IMR-90 (cell line): ENCODE data around the gene ANKRD33B. TPM values are rescaled to one million over a fixed set of nuclear protein-coding genes. Genes with fewer than 3 reads are reported as not detected.

Experiments
- ATAC-seq: fragments of 200-7000 bp; cut with Tn5 transposase; 2 replicates; pipeline ENCODE4 v1.9.1; 2020; ENCODE audit warnings: low read depth, mild to moderate bottlenecking, moderate library complexity
- BruUV-seq: library from RNA; stranded (reverse); fragments of 400-500 nt; replicated peaks from 2 replicates; lab custom pipeline; 2021; lab: Mats Ljungman, UMichigan
- CTCF ChIA-PET: fragments of 300-600 bp; formaldehyde crosslinking; extraction: SDS; loops from one replicate; lab custom pipeline; 2021; ENCODE audit warnings: antibody characterized with exemption; lab: Yijun Ruan, JAX
- POLR2A ChIA-PET: fragments of 300-600 bp; sonication (Branson Sonifier 250); formaldehyde crosslinking; loops from one replicate; lab custom pipeline; 2022; ENCODE audit warnings: antibody characterized with exemption; ENCODE audit not compliant: unreplicated experiment; lab: Charles Lee
- DNase-seq: peaks from one replicate; pipeline ENCODE4 v3.0.0; 2013
- H2AFZ ChIP-seq: replicated peaks from 2 replicates; pipeline ENCODE3; 2013; ENCODE audit warnings: low read length, mild to moderate bottlenecking; ENCODE audit not compliant: poor library complexity
- H2AK5ac ChIP-seq: 2 replicates; pipeline ENCODE4 v1.6.1; 2013; ENCODE audit warnings: low read depth, low read length, inconsistent platforms
- H2AK9ac ChIP-seq: replicated peaks from 2 replicates; pipeline ENCODE3; 2013; ENCODE audit warnings: mild to moderate bottlenecking, low read depth, low read length, moderate library complexity; ENCODE audit not compliant: poor library complexity
- H2BK120ac ChIP-seq: 2 replicates; pipeline ENCODE4 v1.6.1; 2013; ENCODE audit warnings: low read depth, low read length, inconsistent platforms
- H2BK15ac ChIP-seq: 3 replicates; pipeline ENCODE4 v1.6.1; 2013; ENCODE audit warnings: low read depth, low read length, inconsistent platforms
- H2BK20ac ChIP-seq: 2 replicates; pipeline ENCODE4 v1.6.1; 2013; ENCODE audit warnings: low read depth, mild to moderate bottlenecking, inconsistent platforms, low read length, moderate library complexity
- H2BK5ac ChIP-seq: 2 replicates; pipeline ENCODE4 v1.6.1; 2013; ENCODE audit warnings: mild to moderate bottlenecking, low read depth, low read length, inconsistent platforms; ENCODE audit not compliant: poor library complexity, severe bottlenecking
- H3K14ac ChIP-seq: replicated peaks from 2 replicates; pipeline ENCODE4 v1.6.1; 2013; ENCODE audit warnings: low read depth, low read length, inconsistent platforms
- H3K18ac ChIP-seq: 2 replicates; pipeline ENCODE4 v1.6.1; 2013; ENCODE audit warnings: low read depth, low read length, control low read depth
- H3K23ac ChIP-seq: 2 replicates; pipeline ENCODE4 v1.6.1; 2013; ENCODE audit warnings: low read depth, low read length, inconsistent platforms
- H3K27ac ChIP-seq: 2 replicates; pipeline ENCODE4 v1.5.1; 2013; ENCODE audit warnings: mild to moderate bottlenecking, control low read depth, low read length; ENCODE audit not compliant: insufficient read depth
- H3K27me3 ChIP-seq: 2 replicates; pipeline ENCODE4 v1.6.1; 2013; ENCODE audit warnings: low read length; ENCODE audit not compliant: control insufficient read depth, insufficient read depth
- H3K36me3 ChIP-seq: 2 replicates; pipeline ENCODE4 v1.6.1; 2013; ENCODE audit warnings: low read length, mixed read lengths; ENCODE audit not compliant: control insufficient read depth, insufficient read depth
- H3K4ac ChIP-seq: 2 replicates; pipeline ENCODE4 v1.6.1; 2013; ENCODE audit warnings: low read depth, low read length, inconsistent platforms
- H3K4me1 ChIP-seq: 2 replicates; pipeline ENCODE4 v1.6.1; 2013; ENCODE audit warnings: low read length, mixed read lengths; ENCODE audit not compliant: control insufficient read depth, insufficient read depth
- H3K4me2 ChIP-seq: 2 replicates; pipeline ENCODE4 v1.6.1; 2013; ENCODE audit warnings: low read depth, mild to moderate bottlenecking, control low read depth, low read length, moderate library complexity
- H3K4me3 ChIP-seq: 2 replicates; pipeline ENCODE4 v1.5.1; 2013; ENCODE audit warnings: low read depth, mild to moderate bottlenecking, control low read depth, low read length, moderate library complexity; ENCODE audit not compliant: insufficient read depth
- H3K56ac ChIP-seq: 2 replicates; pipeline ENCODE4 v1.6.1; 2013; ENCODE audit warnings: low read length, inconsistent platforms; ENCODE audit not compliant: insufficient read depth; ENCODE audit errors: extremely low read depth
- H3K79me1 ChIP-seq, 2 experiments: 2 replicates each; pipeline ENCODE4 v1.6.1; 2013; ENCODE audit warnings: low read length in 2 of 2, inconsistent platforms in 1 of 2, low read depth in 1 of 2
- H3K9ac ChIP-seq: 2 replicates; pipeline ENCODE4 v1.6.1; 2013; ENCODE audit warnings: low read depth, low read length, control low read depth
- H3K9me1 ChIP-seq: 2 replicates; pipeline ENCODE4 v1.6.1; 2013; ENCODE audit warnings: low read length, inconsistent platforms; ENCODE audit not compliant: insufficient read depth
- H3K9me3 ChIP-seq: 2 replicates; pipeline ENCODE4 v1.6.1; 2013; ENCODE audit warnings: low read length; ENCODE audit not compliant: control insufficient read depth, insufficient read depth
- H4K20me1 ChIP-seq: 2 replicates; pipeline ENCODE4 v1.6.1; 2013; ENCODE audit warnings: low read length, inconsistent platforms; ENCODE audit not compliant: insufficient read depth
- H4K5ac ChIP-seq: 2 replicates; pipeline ENCODE4 v1.6.1; 2013; ENCODE audit warnings: mild to moderate bottlenecking, low read depth, low read length, control low read depth
- H4K8ac ChIP-seq, 2 experiments: 2 replicates each; pipeline ENCODE4 v1.6.1; 2013; ENCODE audit warnings: low read depth in 2 of 2, low read length in 2 of 2, control low read depth in 1 of 2, inconsistent platforms in 1 of 2
- H4K91ac ChIP-seq: 2 replicates; pipeline ENCODE4 v1.6.1; 2013; ENCODE audit warnings: low read depth, low read length, inconsistent platforms; ENCODE audit not compliant: insufficient read depth
- NFE2L2 ChIP-seq: fragments of 150-350 bp; IDR thresholded peaks from 2 replicates; pipeline ENCODE4 v1.6.1; 2016; ENCODE audit warnings: low read depth, mild to moderate bottlenecking, low read length
- POLR2A ChIP-seq: IDR thresholded peaks from 2 replicates; pipeline ENCODE4 v1.6.1; 2012; ENCODE audit warnings: mild to moderate bottlenecking, low read depth, low read length
- SMC3 ChIP-seq: fragments of 150-350 bp; IDR thresholded peaks from 2 replicates; pipeline ENCODE4 v1.6.1; 2016; ENCODE audit warnings: low read depth, mild to moderate bottlenecking, antibody characterized with exemption, low read length, moderate library complexity
- WGBS, 2 experiments: methylation state at CpG; one replicate each; pipeline versions ENCODE4 v1.1.5 to v1.1.7; 2013; ENCODE audit warnings: missing lambda C conversion rate in 2 of 2; ENCODE audit not compliant: insufficient read length in 1 of 2; ENCODE audit errors: extremely low coverage in 2 of 2; 5-methylcytosine and 5-hydroxymethylcytosine counted together
- dilution Hi-C: fragments of 300-500 bp; cut with HindIII; formaldehyde crosslinking; loops from one replicate; pipeline ENCODE4 v1.14.3; 2018; ENCODE audit warnings: low sequenced_read_pairs; ENCODE audit not compliant: unreplicated experiment
- in situ Hi-C: fragments of 300-500 bp; cut with MboI; formaldehyde crosslinking; loops from 3 replicates; pipeline ENCODE4 v1.14.3; 2019; ENCODE audit warnings: low sequenced_read_pairs, inconsistent platforms, mixed read lengths
- intact Hi-C: fragments of 100-400 bp; cut with micrococcal nuclease; formaldehyde crosslinking; loops from 2 replicates; pipeline ENCODE4 v1.10.0; 2022
- polyA plus RNA-seq, 3 experiments: library from polyadenylated mRNA; depleted of rRNA; stranded (reverse); fragments of >200 nt; gene quantifications; 2 replicates each; pipeline ENCODE4 v1.2.3, GENCODE V29; 2012; ENCODE audit warnings: low replicate concordance in 1 of 3
- total RNA-seq: library from RNA; depleted of rRNA; stranded (reverse); fragments of >200 nt; gene quantifications from 2 replicates; pipeline ENCODE4 v1.2.3, GENCODE V29; 2012

ANKRD33B gene
- total and polyA plus RNA-seq, 2 of the 4 experiments (the other 2 are of a cell fraction) = 2.5 to 3.3 TPM

DNA sequence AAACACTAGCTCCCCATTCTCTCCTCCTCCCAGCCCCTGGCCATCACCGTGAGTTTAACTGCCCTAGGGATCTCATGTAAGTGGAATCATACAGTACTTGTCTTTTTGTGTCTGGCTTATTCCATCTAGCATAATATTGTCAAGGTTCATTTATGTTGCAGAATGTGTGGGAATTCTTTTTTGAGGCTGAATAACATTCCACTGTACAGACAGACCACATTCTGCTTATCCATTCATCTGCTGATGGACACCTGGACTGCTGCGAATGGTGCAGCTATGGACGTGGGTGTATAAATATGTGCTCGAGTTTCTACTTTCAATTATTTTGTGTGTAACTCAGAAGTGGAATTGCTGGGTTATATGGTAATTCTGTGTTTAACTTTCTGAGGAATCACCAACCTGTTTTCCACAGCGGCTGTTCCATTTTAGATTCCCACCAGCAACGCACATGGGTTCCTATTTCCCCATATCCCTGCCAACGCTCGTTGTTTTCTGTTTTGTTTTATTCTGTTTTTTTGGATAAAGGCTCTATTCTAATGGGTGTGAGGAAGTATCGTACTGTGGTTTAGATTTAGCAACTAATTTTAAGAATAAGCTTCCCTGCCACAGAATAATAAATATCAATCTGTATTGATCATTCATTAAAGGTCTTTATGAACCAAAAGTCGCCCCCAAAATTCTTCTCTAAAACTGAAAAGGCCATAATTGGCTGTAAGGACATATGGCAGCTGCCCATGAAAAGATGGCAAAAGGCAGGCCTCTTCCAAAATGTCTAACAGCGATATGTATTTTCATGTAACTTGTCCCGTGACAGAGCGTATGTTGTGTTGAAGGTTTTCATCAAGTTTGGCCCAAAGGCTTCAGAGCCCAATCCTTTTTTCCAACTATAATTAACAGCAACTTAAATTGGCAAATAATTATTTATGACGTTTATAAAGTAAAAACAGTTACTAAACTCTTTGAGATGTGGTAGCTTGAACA lies 126.9 kb downstream of the ANKRD33B start:
- H3K9ac ChIP-seq = no peak overlapping the region
- H3K79me1 ChIP-seq = peaks cover 53 to 84% of the 10 kb centered on the region in 2 experiments
- no peaks in the 10 kb centered on the region for H3K9me3 ChIP-seq
- no peak overlapping the region for H3K4me3 ChIP-seq
- peaks cover 30% of the 10 kb centered on the region for H3K4me1 ChIP-seq
- peak overlapping the region; percentile 90 for H3K23ac ChIP-seq
- H2BK5ac ChIP-seq = peak overlapping the region; percentile 89
- peak overlapping the region; percentile 17; the same call in 1 of the 2 replicates for H3K18ac ChIP-seq
- DNase-seq (peak; percentile 58), ATAC-seq (no peak)
- H2AK5ac ChIP-seq = peak overlapping the region; percentile 47; the same call in 1 of the 2 replicates
- H3K4me2 ChIP-seq = no peak overlapping the region
- H4K5ac ChIP-seq = no peak overlapping the region; the same call in 1 of the 2 replicates
- peak overlapping the region; percentile 94; the same call in 1 of the 2 replicates for H3K56ac ChIP-seq
- BruUV-seq = no TSS peak
- H4K91ac ChIP-seq = peak overlapping the region; percentile 76
- H3K9me1 ChIP-seq = peaks cover 26% of the 10 kb centered on the region
- no peak overlapping the region for H2AFZ ChIP-seq
- dilution Hi-C loops (no loop called here), intact Hi-C loops (no loop called here), in situ Hi-C loops (loop anchor here (10.0 kb wide), 1 partner anchor 494 kb away; no protein-coding TSS in a partner anchor)
- H3K36me3 ChIP-seq = peaks cover 11% of the 10 kb centered on the region
- H3K27me3 ChIP-seq = no peaks in the 10 kb centered on the region
- no CpG with 5 or more reads among the region's 14 CpGs for WGBS, 2 experiments
- POLR2A ChIA-PET = no interaction called here
- TF ChIP-seq NFE2L2 (no peak), SMC3 (no peak), POLR2A (no peak)
- H3K14ac ChIP-seq = peak overlapping the region; percentile 92
- H2BK15ac ChIP-seq = peak overlapping the region; percentile 73; the same call in 2 of the 3 replicates
- no peak overlapping the region for H2AK9ac ChIP-seq
- peak overlapping the region; percentile 98 for H2BK120ac ChIP-seq
- peak overlapping the region; percentile 54 to 92 for H4K8ac ChIP-seq
- H2BK20ac ChIP-seq = peak overlapping the region; percentile 97
- CTCF ChIA-PET = interaction anchor here (0.6 to 0.7 kb wide), 2 partner anchors 95 to 364 kb away, joined by 3 read pairs; no protein-coding TSS in a partner anchor
- H4K20me1 ChIP-seq = peaks cover 20% of the 10 kb centered on the region
- H3K4ac ChIP-seq = peak overlapping the region; percentile 48
- H3K27ac ChIP-seq = no peak overlapping the region
